Retina (tissue), 1 donor: Measurements from ENCODE around the gene OAS3.
"Not testable (repeated sequence)": the region's sequence is repeated elsewhere in the genome, so short reads cannot be mapped to it uniquely, and the experiment has no call there.

ENCODE experiments used
- DNase-seq: peaks from one replicate; pipeline ENCODE4 v3.0.0-alpha.2; 2016

The OAS3 gene

GRCh38 chr12:112927475-112927874 lies 10.8 kb upstream of the OAS3 start:
- DNase-seq: no peak

GRCh38 chr12:112927925-112928324 lies 10.3 kb upstream of the OAS3 start:
- DNase-seq: no peak

- DNase-seq: no peak
These were observed 9.3 kb upstream of the OAS3 start for GRCh38 chr12:112928978-112929377.

- DNase-seq: no peak
These were observed 8.6 kb upstream of the OAS3 start for GRCh38 chr12:112929715-112930114.

- no peak for DNase-seq
These were observed 7.9 kb upstream of the OAS3 start for GRCh38 chr12:112930350-112930749.

- no peak for DNase-seq
These were observed 5.7 kb upstream of the OAS3 start for GRCh38 chr12:112932485-112933128.

- no peak for DNase-seq
These were observed 5.2 kb upstream of the OAS3 start for GRCh38 chr12:112933129-112933505.

- DNase-seq: no peak
These were observed 2.0 kb upstream of the OAS3 start for GRCh38 chr12:112936264-112936663.

- no peak for DNase-seq
These were observed 1.3 kb upstream of the OAS3 start for GRCh38 chr12:112936927-112937326.

- DNase-seq: no peak
These were observed 477 bp downstream of the OAS3 start for GRCh38 chr12:112938751-112939150.

GRCh38 chr12:112939761-112940381 lies 1.6 kb downstream of the OAS3 start:
- no peak for DNase-seq

GRCh38 chr12:112941528-112942335 lies 3.5 kb downstream of the OAS3 start:
- DNase-seq: no peak

GRCh38 chr12:112942572-112942971 lies 4.3 kb downstream of the OAS3 start:
- no peak for DNase-seq

GRCh38 chr12:112944024-112944690 lies 5.9 kb downstream of the OAS3 start:
- no peak for DNase-seq

GRCh38 chr12:112945515-112945914 lies 7.2 kb downstream of the OAS3 start:
- no peak for DNase-seq

GRCh38 chr12:112946236-112947000 lies 8.1 kb downstream of the OAS3 start:
- no peak for DNase-seq

GRCh38 chr12:112947314-112947713 lies 9.0 kb downstream of the OAS3 start:
- no peak for DNase-seq

GRCh38 chr12:112947761-112948160 lies 9.5 kb downstream of the OAS3 start:
- DNase-seq: no peak

GRCh38 chr12:112948806-112949205 lies 10.5 kb downstream of the OAS3 start:
- no peak for DNase-seq

GRCh38 chr12:112950701-112951100 lies 12.4 kb downstream of the OAS3 start:
- DNase-seq: no peak

GRCh38 chr12:112957125-112957524 lies 18.9 kb downstream of the OAS3 start:
- not testable (repeated sequence) for DNase-seq

GRCh38 chr12:112961074-112961473 lies 22.8 kb downstream of the OAS3 start:
- no peak for DNase-seq

GRCh38 chr12:112961536-112961935 lies 23.3 kb downstream of the OAS3 start:
- DNase-seq: no peak
